HG03432 (cell line): ENCODE measurements around the gene RNF4.
"Not testable (repeated sequence)": the region's sequence is repeated elsewhere in the genome, so short reads cannot be mapped to it uniquely, and the experiment has no call there.

ENCODE experiments used
- ATAC-seq: cut with Tn5 transposase; IDR thresholded peaks from one replicate; pipeline ENCODE4 v1.9.1; 2021; ENCODE audit warnings: mild to moderate bottlenecking, moderate library complexity; ENCODE audit not compliant: unreplicated experiment

Gene RNF4

DNA sequence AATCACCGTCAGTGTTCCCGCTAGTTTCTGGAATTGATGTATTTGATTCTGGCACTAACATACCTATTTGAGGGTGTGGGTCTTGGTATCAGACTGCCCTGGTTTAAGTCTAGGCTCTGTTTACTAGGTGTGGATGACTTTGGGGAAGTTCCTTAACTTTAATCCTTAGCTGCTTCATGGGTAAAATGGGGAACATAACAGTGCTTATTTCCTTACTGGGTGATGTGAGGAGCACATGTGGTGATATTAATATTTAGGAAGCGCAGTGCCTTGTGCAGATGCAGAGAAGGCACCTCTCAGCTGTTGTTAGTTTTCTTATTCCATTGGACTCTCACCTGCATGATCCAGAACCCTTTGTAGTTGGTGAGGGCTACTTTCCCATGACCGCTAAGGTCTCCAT, 17.1 kb downstream of the RNF4 start:
- no peak for ATAC-seq

DNA sequence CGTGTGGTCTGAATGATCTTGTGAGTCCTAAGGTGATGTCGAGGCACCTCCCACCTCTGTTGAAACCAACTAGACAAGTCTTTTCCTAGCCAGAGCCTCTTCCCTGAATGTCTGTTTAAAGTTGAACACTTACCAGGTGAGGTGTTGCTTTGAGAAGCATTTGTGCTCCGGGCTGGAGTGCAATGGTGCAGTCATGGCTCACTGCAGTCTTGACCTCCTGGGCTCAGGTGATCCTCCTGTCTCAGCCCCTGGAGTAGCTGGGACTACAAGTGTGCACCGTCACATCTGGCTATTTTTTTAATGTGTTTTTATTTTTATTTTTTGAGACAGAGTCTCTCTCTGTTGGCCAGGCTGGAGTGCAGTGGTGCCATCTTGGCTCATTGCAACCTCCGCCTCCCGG, 18.1 kb downstream of the RNF4 start:
- ATAC-seq: no peak

DNA sequence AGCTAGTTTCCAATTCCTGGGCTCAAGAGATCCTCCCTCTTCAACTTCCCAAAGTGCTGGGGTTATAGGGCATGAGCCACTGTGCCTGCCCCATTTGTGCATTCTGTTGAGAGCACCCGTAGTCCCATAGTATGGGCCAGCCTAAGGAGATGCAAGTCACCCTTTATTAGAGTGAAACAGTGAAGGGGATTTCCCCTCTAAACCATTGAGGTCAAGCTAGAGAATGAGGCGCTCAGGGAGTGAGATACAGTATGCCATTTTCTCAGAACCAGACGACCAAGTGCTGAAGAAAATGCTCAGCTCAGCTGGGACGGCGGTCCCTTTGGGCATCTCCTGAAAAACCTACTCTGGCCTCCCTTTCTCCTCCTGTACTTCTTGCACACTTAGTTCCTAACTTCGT, 18.7 kb downstream of the RNF4 start:
- no peak for ATAC-seq

DNA sequence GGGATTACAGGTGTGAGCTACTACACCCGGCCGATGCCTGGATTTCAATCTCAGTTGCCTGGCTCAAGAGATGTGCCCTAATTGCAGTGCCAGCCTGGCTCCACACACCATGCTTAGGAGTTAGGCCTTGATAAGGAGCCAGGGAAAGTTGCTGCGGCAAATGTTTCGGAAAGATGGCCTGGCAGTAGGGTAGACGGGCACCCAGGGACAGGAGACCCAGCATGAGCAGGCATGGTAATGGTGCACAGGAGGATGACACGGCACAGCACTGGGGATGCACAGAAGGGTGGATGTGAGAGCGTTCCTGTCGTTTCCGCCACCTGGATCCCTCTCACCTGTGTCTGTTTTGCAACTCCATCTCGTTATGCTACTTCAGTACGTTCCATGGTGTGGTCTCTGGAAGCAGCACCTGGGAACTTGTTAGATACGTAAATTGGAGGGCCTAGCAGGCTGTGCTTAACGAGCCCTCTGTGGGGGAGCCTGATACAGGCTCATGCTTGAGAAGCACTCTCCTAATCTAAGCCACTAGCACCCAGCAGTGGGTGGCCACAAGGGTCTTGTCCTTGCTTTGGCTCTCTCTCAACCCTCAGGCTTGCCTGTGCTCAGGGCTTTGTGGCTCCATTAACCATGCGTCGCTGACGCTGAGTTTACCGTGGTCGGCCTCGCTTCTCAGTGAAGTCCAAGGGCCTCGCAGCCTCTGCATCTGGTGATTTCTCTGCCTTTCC, 20.3 kb downstream of the RNF4 start:
- ATAC-seq: no peak

DNA sequence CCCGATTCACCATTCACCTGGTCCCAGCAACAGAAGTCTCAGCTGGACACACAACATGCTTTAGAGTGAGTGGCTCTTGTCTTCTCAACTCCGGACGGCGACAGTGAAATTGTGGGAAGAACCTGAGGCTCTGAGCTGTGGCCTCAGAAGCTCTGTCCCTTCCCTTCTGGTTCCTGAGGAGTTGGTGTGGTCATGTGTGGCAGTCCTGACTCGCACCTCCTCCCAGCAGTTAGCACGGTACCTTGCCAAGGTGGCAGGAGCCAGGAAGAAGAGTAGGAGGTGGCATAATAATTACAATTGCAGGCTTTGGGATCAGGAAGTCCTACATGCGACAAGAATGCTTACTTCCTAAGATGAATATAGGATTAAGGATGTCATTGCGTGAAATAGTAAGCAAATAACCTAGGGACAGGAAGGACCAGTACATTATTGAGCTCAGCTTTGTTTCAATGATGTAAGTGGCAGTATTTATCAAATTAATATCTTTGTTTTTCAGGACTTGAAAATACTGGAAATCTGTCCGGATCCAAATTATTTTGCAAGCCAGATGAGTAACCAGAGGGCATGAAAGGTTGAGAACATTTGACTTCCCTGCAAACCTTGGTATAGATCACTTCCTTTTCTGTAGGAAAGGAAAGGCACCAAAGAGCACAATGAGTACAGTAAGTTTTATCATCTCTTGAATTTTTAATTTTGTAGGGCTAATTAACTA, 21.1 kb downstream of the RNF4 start:
- no peak for ATAC-seq

DNA sequence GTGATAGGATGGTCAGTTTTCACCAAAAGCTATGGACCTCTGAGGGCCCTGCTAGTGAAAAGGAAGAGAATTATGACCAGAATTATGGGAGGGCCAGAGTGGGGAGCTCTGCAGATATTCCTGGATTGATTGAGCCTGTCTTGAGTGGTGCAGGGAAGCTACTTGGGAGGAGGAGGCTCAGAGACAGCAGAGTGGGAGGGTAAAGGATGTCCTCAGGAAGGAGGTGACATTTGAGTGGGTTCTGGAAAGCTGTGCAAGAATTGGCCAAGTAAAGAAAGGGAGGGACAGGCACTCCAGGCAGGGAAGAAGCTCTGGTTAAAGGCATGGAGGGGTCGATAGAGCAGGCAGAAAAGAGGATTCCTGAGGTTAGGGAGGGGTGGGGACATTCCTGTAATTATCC, 24.1 kb downstream of the RNF4 start:
- ATAC-seq: no peak

DNA sequence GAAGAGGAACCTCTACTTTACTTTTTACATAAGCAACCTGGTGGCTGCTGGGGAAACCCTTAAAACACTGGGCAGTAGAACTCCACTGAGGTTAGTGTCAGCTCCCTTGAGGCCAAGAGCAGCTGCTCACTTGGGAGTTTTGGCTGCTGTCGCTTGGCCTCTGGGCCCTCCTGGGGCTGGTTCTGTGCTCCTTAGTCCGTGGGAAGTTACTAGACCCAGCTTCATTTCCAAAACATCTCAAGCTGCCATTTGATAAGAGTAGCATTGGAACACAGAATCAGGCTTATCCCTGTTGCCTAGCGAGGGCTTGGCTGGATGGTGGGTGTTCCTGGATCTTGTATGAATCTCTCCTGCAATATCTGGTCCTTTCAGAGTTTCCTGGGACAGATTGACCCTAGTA, 26.1 kb downstream of the RNF4 start:
- ATAC-seq: no peak

DNA sequence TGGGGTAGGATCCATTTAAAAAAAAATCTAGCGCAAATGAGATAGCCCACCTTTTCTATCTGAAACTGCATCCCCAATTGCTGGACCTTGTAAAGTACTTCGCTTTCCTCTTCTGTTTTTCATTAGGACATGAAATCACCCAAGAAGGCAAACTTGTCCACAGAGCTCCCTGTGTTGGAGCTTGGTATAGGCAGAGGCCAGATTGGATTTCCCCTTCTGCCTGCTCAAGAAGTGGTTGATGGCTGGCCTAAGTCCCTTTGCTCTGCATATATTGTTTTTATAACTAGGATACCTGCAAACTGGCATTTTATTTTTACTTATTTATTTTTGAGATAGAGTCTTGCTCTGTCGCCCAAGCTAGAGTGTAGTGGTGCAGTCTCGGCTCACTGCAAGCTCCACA, 28.4 kb downstream of the RNF4 start:
- no peak for ATAC-seq

DNA sequence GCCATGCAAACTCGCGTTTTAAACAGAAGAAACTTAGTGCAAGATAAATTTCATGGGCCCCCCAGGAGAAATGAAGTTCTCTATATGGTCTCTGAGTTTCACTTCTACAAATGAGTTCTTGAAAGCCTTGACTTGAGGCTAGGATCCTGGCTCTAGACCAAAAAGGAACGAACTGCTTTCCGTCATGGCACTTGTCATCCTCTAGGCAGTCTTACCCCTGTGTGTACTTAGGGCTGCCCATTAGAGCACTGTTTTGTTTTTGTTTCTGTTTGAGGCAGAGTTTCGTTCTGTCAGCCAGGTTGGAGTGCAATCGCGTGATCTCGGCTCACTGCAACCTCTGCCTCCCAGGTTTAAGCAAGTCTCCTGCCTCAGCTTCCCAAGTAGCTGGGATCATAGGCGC, 29.0 kb downstream of the RNF4 start:
- ATAC-seq: peak; percentile 93

DNA sequence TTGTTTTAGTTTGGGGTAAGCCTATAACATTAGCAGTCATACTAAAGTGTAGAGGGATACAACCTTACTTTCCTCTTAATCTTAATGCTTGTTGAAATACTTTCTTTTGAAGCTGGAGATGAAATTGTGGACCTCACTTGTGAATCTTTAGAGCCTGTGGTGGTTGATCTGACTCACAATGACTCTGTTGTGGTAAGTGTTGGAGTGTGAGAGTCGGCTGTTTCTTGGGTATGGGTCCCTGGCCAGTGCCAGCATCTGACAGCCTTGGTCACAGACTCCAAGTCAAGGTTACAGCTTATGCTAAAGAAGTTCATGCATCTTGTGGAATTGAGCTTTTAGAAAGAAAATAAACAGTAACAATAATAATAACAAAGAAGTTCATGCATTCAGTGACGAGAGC, 31.6 kb downstream of the RNF4 start:
- no peak for ATAC-seq

DNA sequence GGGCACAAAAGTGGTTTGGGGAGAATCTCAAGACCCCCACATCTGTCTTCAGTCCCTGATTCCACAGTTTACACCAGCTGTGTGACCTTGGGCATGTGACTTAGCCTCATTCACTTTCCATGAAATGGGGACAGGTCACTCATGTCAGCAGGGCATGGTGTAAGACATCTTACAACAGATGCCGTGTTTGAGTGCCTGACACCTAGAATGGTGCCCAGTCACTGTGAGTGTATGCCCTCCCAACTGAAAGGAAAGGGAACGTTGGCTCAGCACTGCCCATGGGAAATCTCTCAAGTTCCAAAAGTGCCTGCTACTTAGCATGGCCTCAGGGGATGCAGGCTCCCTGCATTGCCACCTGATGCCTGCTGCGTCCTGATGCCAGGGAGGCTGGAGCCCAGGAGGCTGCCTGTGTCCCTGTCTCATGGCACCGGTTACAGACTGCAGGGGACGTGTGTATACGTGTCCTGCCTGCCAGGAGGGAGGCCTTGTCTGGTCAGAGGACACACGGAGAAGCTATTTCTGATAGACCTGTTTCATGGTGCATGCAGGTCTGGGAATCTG, 32.2 kb downstream of the RNF4 start:
- no peak for ATAC-seq

DNA sequence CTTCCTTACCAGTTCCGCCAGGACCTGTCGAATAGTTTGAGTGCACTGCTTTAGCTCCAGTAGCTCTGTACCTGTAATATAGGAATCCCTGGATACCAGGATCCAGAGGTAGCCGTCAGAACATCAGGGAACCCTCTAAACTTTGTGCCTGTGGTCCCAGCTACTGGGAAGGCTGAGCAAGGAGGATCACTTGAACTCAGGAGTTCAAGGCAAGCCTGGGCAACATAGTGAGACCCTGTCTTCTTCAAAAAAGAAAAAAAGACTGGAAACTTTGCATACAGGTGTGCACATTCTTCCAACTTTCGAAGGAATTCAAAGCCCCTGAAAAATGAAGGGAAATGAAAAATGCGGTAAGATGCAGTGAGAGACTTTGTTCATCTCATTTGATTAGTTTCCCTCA, 34.9 kb downstream of the RNF4 start:
- ATAC-seq: no peak

DNA sequence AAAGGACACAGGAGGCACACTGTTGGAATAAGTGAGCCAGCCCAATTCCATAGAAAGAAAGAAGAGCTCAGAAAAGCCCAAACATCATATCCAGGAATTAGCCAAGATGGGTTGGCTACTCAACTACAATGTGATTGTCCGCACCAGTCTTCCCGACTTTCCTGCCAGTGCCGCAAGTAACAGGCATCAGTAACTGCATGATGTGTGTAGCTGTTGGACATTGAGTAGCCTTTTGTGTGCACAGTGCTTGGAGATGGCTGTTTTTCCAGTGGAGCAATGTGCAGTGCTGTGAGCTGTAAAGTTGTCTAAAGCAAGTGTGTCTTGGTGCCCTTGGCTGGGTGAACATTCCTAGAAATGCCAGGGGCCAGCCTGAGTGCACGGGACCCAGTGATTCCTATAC, 38.4 kb downstream of the RNF4 start:
- no peak for ATAC-seq

DNA sequence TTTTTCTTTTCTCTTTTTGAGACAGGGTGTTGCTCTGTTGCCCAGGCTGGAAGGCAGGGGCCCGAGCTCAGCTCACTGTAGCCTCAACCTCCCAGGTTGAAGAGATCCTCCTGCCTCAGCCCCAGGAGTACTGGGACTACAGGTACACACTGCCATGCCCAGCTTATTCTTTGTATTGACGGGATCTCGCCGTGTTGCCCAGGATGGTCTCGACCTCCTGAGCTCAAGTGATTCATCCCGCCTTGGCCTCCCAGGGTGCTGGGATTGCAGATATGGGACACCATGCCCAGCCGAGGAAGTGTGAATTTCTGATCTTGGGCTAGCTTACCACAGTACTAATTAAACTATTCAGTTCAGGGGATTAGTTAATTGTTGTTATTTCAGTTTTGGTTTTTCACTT, 38.9 kb downstream of the RNF4 start:
- no peak for ATAC-seq

DNA sequence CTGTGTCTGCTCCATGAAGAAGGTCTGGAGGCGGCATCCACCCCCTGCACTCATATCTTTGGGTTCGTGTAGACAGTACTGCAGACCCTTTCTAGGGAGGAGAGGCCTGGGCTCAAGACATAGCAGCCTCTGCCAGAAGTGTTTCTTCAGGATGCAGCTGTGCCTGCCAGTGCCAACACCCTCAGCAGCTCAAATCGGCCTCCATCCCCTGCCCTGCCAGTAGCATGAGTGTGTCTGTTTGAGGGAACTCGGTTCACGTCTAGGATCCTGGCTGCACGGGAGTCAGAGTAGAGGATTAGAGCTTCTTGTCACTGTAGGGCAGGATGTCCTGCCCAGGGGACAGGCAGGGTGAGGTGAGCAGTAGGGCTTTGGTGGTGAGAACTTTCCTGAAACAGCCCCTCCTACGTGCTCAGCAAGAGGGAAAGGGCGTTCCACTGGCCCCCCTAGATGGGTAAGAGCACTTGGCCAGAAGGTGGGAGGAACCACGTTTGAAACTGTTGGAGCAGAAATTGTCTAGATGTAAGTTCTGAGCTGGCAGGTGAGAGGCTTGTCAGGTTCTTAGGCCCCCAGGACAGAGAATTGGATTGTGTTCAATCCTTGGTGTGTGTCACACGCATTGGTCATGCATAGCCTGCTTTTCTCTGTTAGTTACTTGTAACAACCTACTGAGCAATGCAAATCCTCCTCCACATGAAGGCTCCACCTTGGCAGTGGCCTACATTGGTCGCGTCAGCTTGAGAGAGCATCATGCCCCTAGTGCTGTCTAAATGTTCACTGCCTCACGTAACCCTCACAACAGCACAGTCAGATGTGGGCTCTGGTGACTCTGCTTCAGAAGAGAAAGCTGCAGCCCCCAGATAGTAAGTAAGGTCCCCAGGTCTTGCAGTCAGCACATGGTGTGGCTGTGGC, 41.7 kb downstream of the RNF4 start:
- no peak for ATAC-seq

DNA sequence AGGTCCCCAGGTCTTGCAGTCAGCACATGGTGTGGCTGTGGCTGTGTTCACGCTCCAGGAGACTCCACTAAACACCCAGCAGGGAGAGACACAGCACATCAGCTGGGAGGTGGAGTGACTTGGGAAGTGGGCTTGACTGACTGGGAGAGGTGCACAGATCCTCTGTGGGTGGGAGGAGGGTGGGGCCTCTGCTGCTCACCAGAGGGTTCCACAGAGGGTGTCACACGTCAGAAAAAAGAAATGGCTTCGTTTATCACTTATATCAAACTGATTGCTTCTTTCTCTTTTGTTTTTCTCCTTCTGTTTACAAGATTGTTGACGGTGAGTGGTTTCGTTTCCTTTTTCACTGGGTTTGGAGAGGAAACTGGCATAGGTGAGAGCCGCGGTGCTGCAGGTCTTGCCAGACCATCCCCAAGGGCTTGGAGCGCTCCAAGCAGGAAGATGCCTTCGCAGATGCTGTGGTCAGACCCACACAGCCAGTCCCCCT, 42.8 kb downstream of the RNF4 start:
- ATAC-seq: no peak

DNA sequence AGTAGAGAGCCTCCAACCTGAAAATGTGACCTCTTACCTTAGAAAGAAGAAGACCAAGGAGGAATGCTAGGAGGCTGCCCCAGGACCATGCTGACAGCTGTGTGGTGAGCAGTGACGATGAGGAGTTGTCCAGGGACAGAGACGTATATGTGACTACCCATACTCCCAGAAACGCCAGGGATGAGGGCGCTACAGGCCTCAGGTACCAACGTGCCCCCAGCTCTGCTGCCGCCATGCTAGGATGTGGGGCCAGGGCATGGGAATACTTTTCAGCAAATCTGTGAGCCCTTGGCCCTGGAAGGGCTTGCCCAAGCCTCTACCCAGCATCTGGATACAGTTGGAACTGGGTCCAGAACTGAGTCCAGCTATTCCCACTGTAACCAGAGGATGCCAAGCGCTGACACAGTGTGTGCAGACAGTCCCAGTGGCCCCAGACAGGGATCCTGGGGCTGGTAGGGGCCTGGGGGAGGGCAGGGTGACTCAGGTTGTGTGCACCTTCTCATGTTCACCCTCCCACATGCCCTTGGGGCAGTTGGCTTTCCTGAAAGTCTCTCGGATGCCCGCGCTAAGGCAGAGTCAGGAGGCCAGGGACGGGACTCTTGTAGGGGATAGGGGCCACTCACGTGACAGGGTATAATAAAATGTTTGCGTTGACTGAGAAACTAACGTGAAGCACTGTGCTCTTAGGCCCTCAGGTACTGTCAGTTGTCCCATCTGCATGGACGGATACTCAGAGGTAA, 43.7 kb downstream of the RNF4 start:
- ATAC-seq: no peak

DNA sequence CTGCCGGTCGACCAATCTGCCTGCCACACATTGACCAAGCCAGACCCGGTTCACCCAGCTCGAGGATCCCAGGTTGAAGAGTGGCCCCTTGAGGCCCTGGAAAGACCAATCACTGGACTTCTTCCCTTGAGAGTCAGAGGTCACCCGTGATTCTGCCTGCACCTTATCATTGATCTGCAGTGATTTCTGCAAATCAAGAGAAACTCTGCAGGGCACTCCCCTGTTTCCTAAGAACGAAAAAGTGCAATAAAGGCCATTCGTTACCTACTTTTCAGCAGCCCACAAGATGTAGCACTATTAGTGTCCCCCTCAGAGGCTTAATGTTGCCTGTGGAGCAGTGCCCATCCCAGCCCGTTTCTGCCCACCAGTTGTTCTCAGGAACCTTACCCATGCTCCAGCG, 45.3 kb downstream of the RNF4 start:
- not testable (repeated sequence) for ATAC-seq

DNA sequence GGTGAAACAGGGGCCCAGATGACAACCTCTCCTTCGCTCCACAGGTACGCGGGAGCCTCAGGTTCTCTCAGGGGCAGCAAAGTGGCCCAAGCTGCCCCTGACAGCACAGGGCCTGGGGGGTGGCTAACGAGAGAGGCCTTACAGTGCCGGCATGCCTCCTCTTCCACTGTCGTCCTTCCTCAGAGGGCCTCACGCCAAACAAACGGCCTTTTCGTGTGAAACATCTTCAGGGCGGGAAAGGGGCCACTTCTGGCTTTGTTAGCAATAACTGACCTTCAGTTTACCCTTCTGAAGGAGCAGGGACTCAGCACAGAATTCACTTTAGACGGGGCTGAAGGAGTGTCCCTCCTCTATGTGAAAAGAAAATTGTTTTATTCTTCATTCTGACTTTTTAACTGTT, 46.0 kb downstream of the RNF4 start:
- not testable (repeated sequence) for ATAC-seq

DNA sequence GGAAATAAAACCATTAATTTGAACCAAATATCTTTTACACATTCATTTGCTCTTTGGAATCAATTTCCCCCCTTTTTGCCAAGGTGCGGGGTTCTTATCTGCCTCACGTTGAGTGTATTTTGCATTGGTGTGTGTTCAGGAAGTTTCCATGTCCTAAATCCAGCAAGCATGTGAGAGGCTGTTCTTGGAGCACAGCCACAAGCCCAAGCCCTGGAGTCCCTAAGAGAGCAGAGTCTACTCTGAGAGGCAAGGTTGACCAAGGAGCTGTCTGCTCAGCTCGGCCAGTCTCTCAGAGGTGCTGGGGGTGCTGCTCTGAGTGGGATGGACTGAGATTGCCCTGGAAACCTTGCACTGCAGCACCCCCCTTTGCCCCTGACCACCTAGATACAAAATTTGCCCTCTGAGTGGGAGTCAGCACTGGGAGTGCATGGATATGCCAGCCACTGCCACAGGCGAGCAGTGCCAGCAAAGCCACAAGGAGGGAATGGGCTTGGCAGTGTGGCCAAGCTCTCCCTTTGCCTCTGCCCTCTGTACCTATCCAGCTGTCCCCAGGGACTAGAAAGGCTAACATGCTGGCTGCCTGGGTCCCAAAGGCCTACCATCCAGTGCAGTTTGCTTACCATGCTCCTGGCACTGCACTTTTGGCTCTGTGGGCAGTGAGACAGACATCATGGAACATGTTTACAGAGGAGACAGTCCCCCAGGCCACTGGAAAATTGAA, 47.1 kb downstream of the RNF4 start:
- ATAC-seq: no peak
